Endothelial cell of umbilical vein (primary cell): Measurements from ENCODE around the gene TTC39A.

Source experiments
- CTCF ChIP-seq, 2 donors: IDR thresholded peaks; 1 replicate in 1 of 2; 2 replicates in 1 of 2; pipeline ENCODE4 v1.5.1; 2011; ENCODE audit warnings: low read length in 2 of 2, mild to moderate bottlenecking in 2 of 2, moderate library complexity in 2 of 2, control low read depth in 1 of 2, inconsistent platforms in 1 of 2, low read depth in 1 of 2; ENCODE audit not compliant: insufficient read depth in 1 of 2; ENCODE audit errors: extremely low read depth in 1 of 2
- POLR2AphosphoS5 ChIP-seq: IDR thresholded peaks from 2 replicates; pipeline ENCODE4 v1.6.1; 2012; ENCODE audit warnings: low read depth, mild to moderate bottlenecking, control low read depth, low read length, moderate library complexity; ENCODE audit not compliant: insufficient read depth

- no peak for TF ChIP-seq CTCF (IDR thresholded peaks at IDR 0.05; ENCODE audit: extremely low read depth in 1 of 2, insufficient read depth in 1 of 2, low read depth in 1 of 2, low read length in 2 of 2)
- TF ChIP-seq POLR2AphosphoS5 = no peak
These were observed 3.0 kb downstream of the TTC39A start for GRCh38 chr1:51327386-51327785.
